PC-3 (cell line): ENCODE results near the gene ZEB2. TPM values are rescaled to one million over a fixed set of nuclear protein-coding genes. Genes with fewer than 3 reads are reported as not detected.

Experiments
- ATAC-seq: fragments of 200-7000 bp; cut with Tn5 transposase; 2 replicates; pipeline ENCODE4 v1.9.1; 2020; ENCODE audit warnings: mild to moderate bottlenecking, moderate library complexity
- BruUV-seq: library from RNA; stranded (reverse); fragments of 400-500 nt; replicated peaks from 2 replicates; lab custom pipeline; 2021; lab: Mats Ljungman, UMichigan
- CTCF ChIA-PET: fragments of 300-600 bp; sonication (Branson Sonifier 250); formaldehyde crosslinking; loops from one replicate; lab custom pipeline; 2022; ENCODE audit warnings: antibody characterized with exemption; lab: Charles Lee
- POLR2A ChIA-PET: fragments of 300-600 bp; sonication (Branson Sonifier 250); formaldehyde crosslinking; loops from one replicate; lab custom pipeline; 2022; ENCODE audit warnings: antibody characterized with exemption; ENCODE audit not compliant: unreplicated experiment; lab: Charles Lee
- DNase-seq: peaks from one replicate; pipeline ENCODE4 v3.0.0-alpha.2; 2015
- H2AFZ ChIP-seq: fragments of 300-600 bp; sonication (generic); 2 replicates; pipeline ENCODE4 v1.6.0; 2016; ENCODE audit warnings: antibody characterized with exemption, low read length
- H3F3A ChIP-seq: fragments of 300-600 bp; sonication (generic); one replicate; pipeline ENCODE4 v1.6.0; 2017; ENCODE audit warnings: antibody characterized with exemption, low read length, control low read depth, mild to moderate bottlenecking; ENCODE audit not compliant: unreplicated experiment
- H3K27ac ChIP-seq: fragments of 300-600 bp; sonication (generic); 2 replicates; pipeline ENCODE4 v1.5.1; 2016; ENCODE audit warnings: mild to moderate bottlenecking, low read length
- H3K27me3 ChIP-seq: fragments of 300-600 bp; sonication (generic); 2 replicates; pipeline ENCODE4 v1.6.1; 2016; ENCODE audit warnings: low read length, mixed read lengths
- H3K36me3 ChIP-seq: fragments of 300-600 bp; sonication (generic); 2 replicates; pipeline ENCODE4 v1.6.1; 2016; ENCODE audit warnings: low read depth, mixed run types, low read length, mixed read lengths
- H3K4me1 ChIP-seq: fragments of 300-600 bp; sonication (generic); 2 replicates; pipeline ENCODE4 v1.5.1; 2016; ENCODE audit warnings: low read length; ENCODE audit not compliant: insufficient read depth
- H3K4me2 ChIP-seq: fragments of 300-600 bp; sonication (generic); 2 replicates; pipeline ENCODE4 v1.6.0; 2016; ENCODE audit warnings: low read length
- H3K4me3 ChIP-seq: fragments of 300-600 bp; sonication (generic); 2 replicates; pipeline ENCODE4 v1.5.1; 2016; ENCODE audit warnings: mild to moderate bottlenecking, low read length, mixed read lengths
- H3K79me2 ChIP-seq: fragments of 300-600 bp; sonication (generic); 2 replicates; pipeline ENCODE4 v1.6.1; 2017; ENCODE audit warnings: low read length, mixed read lengths
- H3K9ac ChIP-seq: fragments of 300-600 bp; sonication (generic); 2 replicates; pipeline ENCODE4 v1.6.0; 2016; ENCODE audit warnings: mild to moderate bottlenecking, low read length
- H3K9me2 ChIP-seq: fragments of 300-600 bp; sonication (generic); replicated peaks from 2 replicates; pipeline ENCODE4 v1.6.1; 2016; ENCODE audit warnings: mixed run types, low read length, mixed read lengths
- H3K9me3 ChIP-seq: fragments of 300-600 bp; sonication (generic); 2 replicates; pipeline ENCODE4 v1.6.1; 2016; ENCODE audit warnings: low read length, mixed read lengths
- H4K20me1 ChIP-seq: fragments of 300-600 bp; sonication (generic); 2 replicates; pipeline ENCODE4 v1.6.1; 2016; ENCODE audit warnings: low read length, mixed read lengths
- EZH2 ChIP-seq: fragments of 300-600 bp; sonication (generic); IDR thresholded peaks from one replicate; pipeline ENCODE4 v1.6.1; 2017; ENCODE audit warnings: antibody characterized with exemption, mild to moderate bottlenecking, low read length; ENCODE audit not compliant: unreplicated experiment
- EZH2phosphoT487 ChIP-seq: fragments of 300-600 bp; sonication (generic); IDR thresholded peaks from 2 replicates; pipeline ENCODE4 v1.6.1; 2018; ENCODE audit warnings: mild to moderate bottlenecking, antibody characterized with exemption, low read length, borderline replicate concordance
- intact Hi-C: fragments of 100-400 bp; cut with micrococcal nuclease; formaldehyde crosslinking; loops from 2 replicates; pipeline ENCODE4 v1.9.0; 2023
- total RNA-seq: library from RNA; depleted of rRNA; stranded (reverse); fragments of >200 nt; gene quantifications from 2 replicates; pipeline ENCODE4 v1.2.3, GENCODE V29; 2014
- TF ChIP-seq, protein P1 (sequence below): fragments of 300-600 bp; sonication (generic); conservative IDR thresholded peaks from 2 replicates; pipeline ENCODE4 v1.5.1; 2017; ENCODE audit warnings: antibody characterized with exemption, low read depth, mild to moderate bottlenecking, low read length

Gene ZEB2
- total RNA-seq, 1 experiment from 2014 or later = 1.1 TPM

DNA sequence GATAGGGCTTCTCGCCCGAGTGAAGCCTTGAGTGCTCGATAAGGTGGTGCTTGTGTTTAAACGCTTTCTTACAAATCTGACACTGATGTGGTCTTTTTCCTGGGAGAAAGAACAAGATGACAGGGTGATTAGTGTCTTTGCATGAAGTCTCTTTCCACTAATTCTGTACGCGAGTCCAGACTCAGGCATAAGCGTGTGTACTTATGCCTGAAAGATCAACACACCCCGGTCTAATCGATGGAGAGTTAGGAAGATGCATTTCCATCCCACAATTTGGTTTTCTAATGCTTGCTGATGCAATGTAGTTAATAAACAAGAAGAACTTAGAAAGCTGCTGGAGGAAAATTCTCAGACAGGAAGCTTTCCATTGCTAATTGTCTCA, 130.0 kb downstream of the ZEB2 start:
- POLR2A ChIA-PET = no interaction called here
- CTCF ChIA-PET = no interaction called here
- intact Hi-C loops = no loop called here
- H3K9me2 ChIP-seq = no peaks in the 10 kb centered on the region
- no peaks in the 10 kb centered on the region for H3F3A ChIP-seq
- peaks cover 12% of the 10 kb centered on the region; the same call in 1 of the 2 replicates for H3K4me1 ChIP-seq
- peak overlapping the region; percentile 84 for H3K4me2 ChIP-seq
- H3K4me3 ChIP-seq = peak overlapping the region; percentile 72
- TF ChIP-seq, protein P1, sequence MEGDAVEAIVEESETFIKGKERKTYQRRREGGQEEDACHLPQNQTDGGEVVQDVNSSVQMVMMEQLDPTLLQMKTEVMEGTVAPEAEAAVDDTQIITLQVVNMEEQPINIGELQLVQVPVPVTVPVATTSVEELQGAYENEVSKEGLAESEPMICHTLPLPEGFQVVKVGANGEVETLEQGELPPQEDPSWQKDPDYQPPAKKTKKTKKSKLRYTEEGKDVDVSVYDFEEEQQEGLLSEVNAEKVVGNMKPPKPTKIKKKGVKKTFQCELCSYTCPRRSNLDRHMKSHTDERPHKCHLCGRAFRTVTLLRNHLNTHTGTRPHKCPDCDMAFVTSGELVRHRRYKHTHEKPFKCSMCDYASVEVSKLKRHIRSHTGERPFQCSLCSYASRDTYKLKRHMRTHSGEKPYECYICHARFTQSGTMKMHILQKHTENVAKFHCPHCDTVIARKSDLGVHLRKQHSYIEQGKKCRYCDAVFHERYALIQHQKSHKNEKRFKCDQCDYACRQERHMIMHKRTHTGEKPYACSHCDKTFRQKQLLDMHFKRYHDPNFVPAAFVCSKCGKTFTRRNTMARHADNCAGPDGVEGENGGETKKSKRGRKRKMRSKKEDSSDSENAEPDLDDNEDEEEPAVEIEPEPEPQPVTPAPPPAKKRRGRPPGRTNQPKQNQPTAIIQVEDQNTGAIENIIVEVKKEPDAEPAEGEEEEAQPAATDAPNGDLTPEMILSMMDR = no peak
- no peak for TF ChIP-seq EZH2phosphoT487
- no peak for TF ChIP-seq EZH2
- H2AFZ ChIP-seq = peak overlapping the region; percentile 93
- DNase-seq = no peak
- peak overlapping the region; percentile 61 for H3K9ac ChIP-seq
- no peaks in the 10 kb centered on the region for H3K79me2 ChIP-seq
- no TSS peak for BruUV-seq
- H4K20me1 ChIP-seq = no peaks in the 10 kb centered on the region
- H3K36me3 ChIP-seq = no peaks in the 10 kb centered on the region
- ATAC-seq = peak; percentile 30
- H3K9me3 ChIP-seq = no peaks in the 10 kb centered on the region
- H3K27me3 ChIP-seq = no peaks in the 10 kb centered on the region
- H3K27ac ChIP-seq = no peak overlapping the region

DNA sequence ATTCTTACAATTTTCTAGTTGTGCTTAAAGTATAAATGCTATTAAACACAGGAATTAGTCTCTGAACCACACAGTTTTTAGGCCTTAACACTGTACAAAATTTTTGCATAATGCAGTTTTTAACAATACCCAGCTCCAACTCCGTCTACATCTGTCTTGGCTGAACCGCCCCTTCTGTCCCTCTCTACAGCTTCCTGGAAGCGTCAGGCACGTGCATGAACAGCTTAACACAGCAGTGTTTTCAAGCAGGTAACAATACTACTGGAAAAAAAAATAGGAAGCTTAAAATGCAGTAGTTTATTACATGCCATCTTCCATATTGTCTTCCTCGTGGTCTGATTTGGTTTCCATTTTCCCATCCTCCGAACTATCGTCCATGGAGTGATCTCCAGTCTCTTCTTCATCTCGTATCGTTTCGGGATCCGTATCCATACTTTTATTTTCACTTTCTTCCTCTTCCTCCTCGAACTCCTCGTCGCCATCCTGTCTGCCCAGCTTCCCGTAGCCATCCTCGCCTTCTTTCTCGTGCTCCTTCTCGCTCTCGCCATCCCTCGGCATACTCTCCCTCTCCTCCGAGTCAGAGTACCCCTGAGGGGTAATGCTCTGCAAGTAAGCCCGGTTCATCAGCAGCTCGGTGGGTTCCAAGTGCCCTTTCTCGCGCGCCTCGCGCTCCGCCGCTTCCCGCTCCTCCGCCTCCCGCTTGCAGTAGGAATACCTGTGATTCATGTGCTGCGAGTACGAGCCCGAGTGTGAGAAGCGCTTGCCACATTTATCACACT, 130.6 kb downstream of the ZEB2 start:
- Histone ChIP-seq H3K4me1 (peaks cover 12% of the 10 kb centered on the region; the same call in 1 of the 2 replicates), H3K4me3 (peak overlapping the region; percentile 72), H3K9me2 (no peaks in the 10 kb centered on the region), H2AFZ (peak overlapping the region; percentile 93), H3K36me3 (no peaks in the 10 kb centered on the region), H3K27ac (no peak overlapping the region), H3K9ac (peak overlapping the region; percentile 61), H3K4me2 (peak overlapping the region; percentile 84), H3K27me3 (no peaks in the 10 kb centered on the region), H3K9me3 (no peaks in the 10 kb centered on the region), H4K20me1 (no peaks in the 10 kb centered on the region), H3F3A (no peaks in the 10 kb centered on the region), H3K79me2 (no peaks in the 10 kb centered on the region)
- TF ChIP-seq, protein P1 = no peak
- peak; percentile 48 for DNase-seq
- intact Hi-C loops = no loop called here
- CTCF ChIA-PET = no interaction called here
- TSS peak; percentile 57 for BruUV-seq
- ATAC-seq = peak; percentile 88
- POLR2A ChIA-PET = interaction anchor here (0.5 kb wide), 1 partner anchor 39 kb away, joined by 25 read pairs; no protein-coding TSS in a partner anchor

DNA sequence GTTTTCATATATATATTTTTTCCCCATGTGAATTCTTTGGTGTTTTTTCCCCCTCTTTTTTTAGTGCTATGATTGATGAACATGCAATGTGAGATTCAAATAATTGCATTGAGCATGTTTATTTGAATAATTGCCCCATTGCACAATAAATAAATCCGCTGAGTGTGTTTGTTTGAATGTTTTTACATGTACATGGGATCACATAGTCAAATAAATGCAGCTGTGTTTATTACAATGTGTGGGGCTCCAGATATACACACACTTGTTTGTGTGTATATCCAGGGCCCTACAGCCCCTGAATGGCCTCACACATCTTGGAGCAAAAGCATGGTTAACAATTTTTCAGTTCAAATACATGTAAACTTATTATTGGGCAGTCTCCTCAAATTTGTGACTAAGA, 134.5 kb downstream of the ZEB2 start:
- H3F3A ChIP-seq = no peaks in the 10 kb centered on the region
- H2AFZ ChIP-seq = no peak overlapping the region
- DNase-seq = no peak
- no peaks in the 10 kb centered on the region for H4K20me1 ChIP-seq
- ChIA-PET POLR2A (no interaction called here), CTCF (no interaction called here)
- ATAC-seq = no peak
- H3K27ac ChIP-seq = no peak overlapping the region
- H3K9me2 ChIP-seq = no peaks in the 10 kb centered on the region
- no peak overlapping the region for H3K4me2 ChIP-seq
- no peaks in the 10 kb centered on the region for H3K36me3 ChIP-seq
- peaks cover 12% of the 10 kb centered on the region; the same call in 1 of the 2 replicates for H3K4me1 ChIP-seq
- H3K9me3 ChIP-seq = no peaks in the 10 kb centered on the region
- no peaks in the 10 kb centered on the region for H3K27me3 ChIP-seq
- no peaks in the 10 kb centered on the region for H3K79me2 ChIP-seq
- H3K9ac ChIP-seq = no peak overlapping the region
- intact Hi-C loops = no loop called here
- no peak overlapping the region for H3K4me3 ChIP-seq
- no peak for TF ChIP-seq EZH2
- no peak for TF ChIP-seq EZH2phosphoT487
- TF ChIP-seq, protein P1 = no peak
- no TSS peak for BruUV-seq
